Stromal cell of bone marrow (primary cell): ENCODE data around the gene ZNF738.
"Not testable (repeated sequence)": the region's sequence is repeated elsewhere in the genome, so short reads cannot be mapped to it uniquely, and the experiment has no call there.

ENCODE experiments used
- DNase-seq: peaks from one replicate; pipeline ENCODE4 v3.0.0-alpha.2; 2012; ENCODE audit warnings: low read depth

ZNF738 gene

DNA sequence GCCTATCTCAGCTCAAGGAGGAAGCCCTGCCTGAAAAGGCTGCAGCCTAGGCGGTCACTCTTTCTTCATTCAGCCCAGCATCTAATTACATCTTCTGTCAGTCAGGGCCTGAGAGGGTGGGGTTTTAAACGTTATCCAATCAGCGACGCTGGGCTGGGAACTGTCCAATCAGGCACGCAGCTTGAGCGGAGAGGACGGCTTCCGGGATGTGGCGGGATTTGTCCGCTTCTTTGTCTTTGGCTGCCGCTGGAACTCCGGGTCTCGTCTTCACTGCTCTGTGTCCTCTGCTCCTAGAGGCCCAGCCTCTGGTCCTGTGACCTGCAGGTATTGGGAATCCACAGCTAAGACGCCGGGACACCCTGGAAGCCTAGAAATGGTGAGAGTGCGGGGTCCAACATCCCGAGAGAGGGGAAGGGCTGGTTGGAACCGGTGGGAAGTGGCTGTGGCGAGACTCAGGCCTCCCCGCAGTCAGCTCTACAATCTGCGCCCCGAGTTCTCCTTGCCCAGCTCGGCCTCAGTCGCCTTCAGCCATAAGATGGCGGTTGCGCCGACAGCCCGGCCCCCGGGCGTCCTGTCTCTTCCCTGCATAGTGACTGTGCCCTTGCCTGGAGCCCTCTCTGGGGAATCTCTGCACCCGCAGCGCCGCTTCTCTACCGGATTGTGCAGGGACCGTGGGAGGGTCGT, at the start of gene ZNF738:
TSS of gene ZNF738 (plus strand) at position 233 of the 684 bp plus-strand sequence. CDS start at position 374, 141 bp downstream.
- peak; percentile 92 for DNase-seq

DNA sequence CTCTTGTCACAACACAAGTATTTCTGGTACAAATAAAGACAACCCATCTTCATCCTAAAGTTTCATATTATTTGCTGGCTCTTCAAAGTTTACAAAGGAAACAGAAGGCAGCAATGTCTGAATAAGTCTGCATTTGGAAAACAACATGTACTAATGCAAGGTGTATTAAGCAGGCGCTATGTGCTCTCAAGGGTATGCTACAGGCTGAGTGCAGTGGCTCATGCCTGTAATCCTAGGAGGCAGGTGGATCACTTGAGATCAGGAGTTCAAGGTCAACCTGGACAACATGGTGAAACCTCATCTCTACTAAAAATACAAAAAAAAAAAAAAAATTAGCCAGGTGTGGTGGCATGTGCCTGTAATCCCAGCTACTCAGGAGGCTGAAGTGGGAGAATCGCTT, 46.0 kb upstream of the ZNF738 start:
- not testable (repeated sequence) for DNase-seq

DNA sequence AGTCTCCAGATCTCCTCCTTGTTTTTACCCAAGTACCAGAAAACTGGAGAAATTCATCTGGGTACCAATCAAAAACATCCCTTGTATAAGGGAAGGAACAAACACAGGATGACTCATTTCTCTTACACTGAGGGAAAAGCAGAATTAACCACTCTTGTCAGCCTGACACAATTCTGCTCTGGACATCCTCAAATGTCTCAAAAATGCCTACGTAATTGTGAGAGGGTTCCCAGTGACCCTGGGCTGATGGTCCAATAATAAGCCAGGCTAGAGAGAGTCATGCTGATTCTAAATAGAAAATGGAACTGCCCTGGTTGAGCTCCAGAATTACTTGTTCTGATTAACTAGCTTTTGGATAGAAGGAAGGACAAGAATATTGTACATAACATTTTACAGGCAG, 44.1 kb upstream of the ZNF738 start:
- no peak for DNase-seq

DNA sequence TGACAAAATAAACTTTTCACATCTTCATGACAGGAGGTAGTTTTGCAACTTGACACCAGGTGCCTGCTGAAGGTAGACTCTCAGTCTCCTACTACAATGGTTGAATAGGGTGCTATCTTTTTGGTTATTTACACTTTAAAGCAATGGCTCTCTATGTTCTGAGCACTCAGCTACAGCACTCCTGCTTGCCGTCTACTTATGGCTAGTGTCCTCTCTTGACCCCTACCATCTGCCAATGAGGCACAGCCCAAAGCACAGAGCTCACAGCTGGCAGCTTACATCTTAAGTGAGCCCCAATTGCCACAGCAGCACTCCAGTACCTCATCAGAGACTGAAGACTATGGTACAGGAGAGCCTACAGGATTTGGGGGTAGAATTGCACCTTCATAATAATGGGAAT, 41.0 kb upstream of the ZNF738 start:
- DNase-seq: no peak

DNA sequence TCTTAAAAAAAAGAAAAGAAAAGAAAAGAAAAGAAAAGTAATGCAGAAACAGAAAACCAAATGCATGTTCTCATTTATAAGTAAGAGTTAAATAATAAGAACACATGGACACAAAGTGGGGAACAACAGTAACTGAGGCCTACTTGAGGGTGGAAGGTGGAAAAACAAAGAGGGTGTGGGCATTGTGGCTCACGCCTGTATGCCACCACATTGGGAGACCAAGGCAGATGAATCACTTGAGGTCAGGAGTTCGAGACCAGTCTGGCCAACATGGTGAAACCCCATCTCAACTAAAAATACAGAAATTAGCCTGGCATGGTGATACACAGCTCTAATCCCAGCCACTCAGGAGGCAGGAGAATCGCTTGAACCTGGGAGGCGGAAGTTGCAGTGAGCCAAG, 37.7 kb upstream of the ZNF738 start:
- DNase-seq: no peak

DNA sequence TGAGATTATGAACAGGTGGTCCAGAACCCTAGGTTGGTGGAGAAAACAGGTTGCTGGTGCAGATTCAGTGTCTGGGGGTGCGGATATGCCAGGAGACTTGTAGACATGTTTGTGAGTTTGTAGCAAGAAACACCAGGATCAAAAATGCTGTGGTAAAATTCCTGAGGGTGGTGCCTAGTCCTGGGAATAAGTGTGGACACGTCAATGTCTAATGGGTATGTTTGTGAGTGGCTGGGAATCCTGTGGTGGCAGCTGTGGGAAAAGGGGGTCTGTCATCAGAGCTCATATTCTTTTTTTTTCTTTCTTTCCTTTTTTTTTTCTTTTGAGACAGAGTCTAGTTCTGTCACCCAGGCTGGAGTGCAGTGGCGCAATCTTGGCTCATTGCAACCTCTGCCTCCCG, 36.8 kb upstream of the ZNF738 start:
- DNase-seq: no peak

DNA sequence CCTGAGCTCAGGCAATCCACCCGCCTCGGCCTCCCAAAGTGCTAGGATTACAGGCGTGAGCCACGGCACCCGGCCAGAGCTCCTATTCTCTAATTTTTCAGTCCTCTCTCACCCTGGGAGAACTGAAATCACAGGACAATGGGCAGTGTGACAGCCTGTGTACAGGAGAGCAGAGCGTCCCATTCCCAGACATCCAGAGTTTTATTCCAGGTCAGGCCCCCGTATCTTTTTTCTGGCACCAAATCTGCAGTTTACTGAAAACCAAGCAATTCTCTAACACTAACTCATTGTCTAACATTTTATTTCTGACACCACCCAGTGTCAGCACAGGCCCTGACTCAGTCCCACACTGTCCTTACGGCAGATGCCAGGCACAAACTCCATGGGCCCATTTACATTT, 36.3 kb upstream of the ZNF738 start:
- DNase-seq: no peak

DNA sequence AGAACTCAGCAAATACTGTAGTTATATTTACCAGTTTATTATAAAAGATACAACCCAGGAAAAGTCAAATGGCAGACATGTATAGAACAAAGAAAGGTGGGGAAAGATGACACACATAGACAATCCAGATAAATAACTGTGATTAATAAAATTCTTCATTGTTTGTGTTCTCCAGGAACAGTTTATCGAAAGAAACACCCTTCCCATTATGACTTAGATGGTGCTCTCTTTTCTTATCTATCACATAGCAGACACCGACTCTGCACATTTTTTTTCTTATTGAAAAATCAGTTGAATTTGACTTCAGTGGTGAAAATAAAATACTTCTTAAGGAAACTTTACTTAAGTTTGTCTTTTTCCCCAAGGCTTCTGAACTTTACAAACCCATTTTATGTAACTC, 35.8 kb upstream of the ZNF738 start:
- no peak for DNase-seq

DNA sequence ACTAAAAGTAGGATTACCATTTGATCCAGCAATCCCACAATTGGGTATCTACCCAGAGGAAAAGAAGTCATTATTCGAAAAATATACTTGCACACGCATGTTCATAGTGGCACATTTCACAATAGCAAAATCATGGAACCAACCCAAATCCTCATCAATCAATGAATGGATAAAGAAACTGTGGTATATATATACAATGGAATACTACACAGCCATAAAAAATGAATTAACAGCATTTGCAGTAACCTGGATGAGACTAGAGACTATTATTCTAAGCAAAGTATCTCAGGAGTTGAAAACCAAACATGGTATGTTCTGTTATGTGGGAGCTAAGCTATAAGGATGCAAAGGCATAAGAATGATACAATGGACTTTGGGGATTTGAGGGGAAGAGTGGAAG, 32.6 kb upstream of the ZNF738 start:
- no peak for DNase-seq

DNA sequence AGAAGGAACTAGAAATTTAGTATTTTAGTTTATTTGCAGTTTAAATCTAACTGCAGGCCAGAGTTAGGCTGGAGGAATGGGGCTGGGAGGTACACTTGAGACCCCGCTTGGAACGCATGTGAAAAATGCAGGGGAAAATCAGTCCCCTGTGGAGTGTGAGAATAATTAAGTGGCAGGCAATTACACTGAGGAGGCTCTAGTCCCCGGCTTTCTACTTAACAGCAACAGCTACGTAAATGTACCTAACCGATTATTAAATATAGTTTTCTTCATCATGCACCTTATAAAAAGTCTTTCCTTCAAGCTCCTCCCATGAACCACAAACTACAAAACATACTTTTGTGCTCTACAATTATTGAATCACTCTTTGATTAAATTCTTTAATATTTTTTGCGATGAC, 30.4 kb upstream of the ZNF738 start:
- DNase-seq: no peak

DNA sequence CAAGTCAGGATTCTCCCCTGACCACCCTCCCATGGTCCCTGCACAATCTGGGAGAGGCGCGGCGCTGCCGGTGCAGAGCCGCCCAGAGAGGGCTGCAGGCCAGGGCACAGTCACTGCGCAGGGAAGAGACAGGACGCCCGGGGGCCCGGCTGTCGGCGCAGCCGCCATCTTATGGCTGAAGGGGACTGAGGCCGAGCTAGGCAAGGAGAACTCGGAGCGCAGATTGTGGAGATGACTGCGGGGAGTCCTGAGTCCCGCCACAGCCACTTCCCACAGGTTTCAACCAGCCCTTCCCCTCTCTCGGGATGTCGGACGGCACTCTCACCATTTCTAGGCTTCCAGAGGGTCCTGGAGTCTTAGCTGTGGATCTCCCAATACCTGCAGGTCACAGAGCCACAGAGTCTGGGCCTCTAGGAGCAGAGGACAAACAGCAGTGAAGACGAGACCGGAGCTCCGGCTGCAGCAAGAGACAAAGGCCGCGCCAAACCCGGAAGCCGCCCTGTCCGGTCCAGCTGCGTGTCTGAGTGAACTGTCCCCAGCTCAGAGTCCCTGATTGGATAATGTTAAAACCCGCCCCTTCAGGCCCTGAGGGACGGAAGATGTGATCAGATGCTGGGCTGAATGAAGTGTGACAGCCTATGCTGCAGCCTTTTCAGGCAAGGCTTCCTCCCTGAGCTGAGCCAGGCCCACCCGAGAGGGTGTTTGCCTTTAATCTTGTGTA, 29.8 kb upstream of the ZNF738 start, which contains the start of gene ZNF708:
TSS of gene ZNF708 (minus strand) at position 526 of the 721 bp plus-strand sequence. CDS start at position 328, 198 bp downstream.
- DNase-seq: peak; percentile 87

DNA sequence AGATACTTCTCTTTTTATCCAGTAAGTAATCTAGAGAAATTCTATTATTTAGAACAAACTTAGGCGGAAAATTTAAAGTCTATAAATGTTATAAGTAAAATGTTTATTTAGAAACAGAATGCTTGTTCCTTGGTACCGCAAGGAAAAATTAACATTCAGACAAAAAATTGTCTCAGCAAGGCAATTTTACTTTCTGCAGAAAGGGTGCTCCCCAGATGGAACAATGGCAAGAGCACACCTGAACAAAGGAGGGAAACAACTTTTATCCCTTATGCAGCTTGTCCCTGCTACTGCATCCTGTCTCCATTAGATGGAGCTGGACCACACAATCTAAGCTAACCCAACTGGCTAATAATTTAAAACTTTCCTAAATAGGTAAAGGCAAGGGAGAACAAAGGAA, 23.1 kb upstream of the ZNF738 start:
- no peak for DNase-seq

DNA sequence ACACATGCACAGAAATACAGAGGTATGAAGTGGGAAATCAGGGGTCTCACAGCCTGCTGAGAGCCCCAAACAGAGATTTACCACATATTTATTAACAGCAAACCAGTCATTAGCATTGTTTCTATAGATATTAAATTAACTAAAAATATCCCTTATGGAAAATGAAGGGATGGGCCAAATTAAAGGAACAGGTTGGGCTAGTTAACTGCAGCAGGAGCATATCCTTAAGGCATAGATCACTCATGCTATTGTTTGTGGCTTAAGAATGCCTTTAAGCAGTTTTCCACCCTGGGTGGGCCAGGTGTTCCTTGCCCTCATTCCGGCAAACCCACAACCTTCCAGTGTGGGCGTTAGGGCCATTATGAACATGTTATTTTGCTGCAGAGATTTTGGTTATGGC, 14.0 kb upstream of the ZNF738 start:
- not testable (repeated sequence) for DNase-seq

DNA sequence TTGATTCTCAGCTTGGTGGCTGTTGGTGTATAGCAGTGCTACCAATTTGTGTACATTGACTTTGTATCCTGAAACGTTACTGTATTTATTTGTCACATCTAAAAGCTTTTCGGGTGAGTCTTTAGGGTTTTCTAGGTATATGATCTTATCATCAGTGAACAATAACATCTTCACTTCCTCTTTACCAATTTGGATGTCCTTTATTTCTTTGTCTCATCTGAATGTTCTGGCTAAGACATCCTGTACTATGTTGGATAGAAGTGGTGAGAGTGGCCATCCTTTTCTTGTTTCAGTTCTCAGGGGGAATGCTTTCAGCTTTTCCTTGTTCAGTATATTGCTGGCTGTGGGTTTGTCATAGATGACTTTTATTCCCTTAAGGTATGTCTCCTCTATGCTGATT, 6.0 kb upstream of the ZNF738 start:
- DNase-seq: no peak

DNA sequence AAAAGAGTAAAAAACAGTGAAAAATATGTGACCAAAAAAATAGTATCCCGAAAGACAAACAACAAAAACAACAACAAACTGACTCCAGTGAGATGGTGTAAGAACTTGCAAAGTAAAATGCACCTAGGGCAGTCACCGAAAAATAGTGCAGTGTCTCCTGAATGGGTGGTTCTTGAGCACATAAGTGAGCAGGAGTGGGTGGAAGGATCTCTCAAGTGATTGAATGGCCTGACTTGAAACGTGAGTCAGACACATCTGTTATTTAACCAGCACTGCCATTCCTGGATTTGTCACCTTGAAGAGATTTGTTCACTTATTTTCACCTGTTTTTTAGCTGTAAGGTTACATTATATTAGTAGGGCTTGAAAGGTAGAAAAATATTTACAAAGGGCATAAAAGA, 3.5 kb downstream of the ZNF738 start:
- DNase-seq: no peak

DNA sequence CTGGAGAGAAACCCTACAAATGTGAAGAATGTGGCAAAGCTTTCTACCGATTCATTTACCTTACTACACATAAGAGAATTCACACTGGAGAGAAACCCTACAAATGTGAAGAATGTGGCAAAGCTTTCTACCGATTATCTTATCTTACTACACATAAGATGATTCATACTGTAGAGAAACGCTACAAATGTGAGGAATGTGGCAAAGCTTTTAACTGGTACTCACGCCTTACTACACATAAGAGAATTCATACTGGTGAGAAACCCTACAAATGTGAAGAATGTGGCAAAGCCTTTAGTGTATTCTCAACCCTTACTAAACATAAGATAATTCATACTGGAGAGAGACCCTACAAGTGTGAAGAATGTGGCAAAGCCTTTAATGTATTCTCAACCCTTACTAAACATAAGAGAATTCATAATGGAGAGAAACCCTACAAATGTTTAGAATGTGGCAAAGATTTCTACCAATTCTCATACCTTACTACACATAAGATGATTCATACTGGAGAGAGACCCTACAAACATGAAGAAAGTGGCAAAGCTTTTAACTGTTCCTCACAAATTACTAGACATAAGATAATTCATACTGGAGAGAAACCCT, 25.3 kb downstream of the ZNF738 start:
- no peak for DNase-seq

DNA sequence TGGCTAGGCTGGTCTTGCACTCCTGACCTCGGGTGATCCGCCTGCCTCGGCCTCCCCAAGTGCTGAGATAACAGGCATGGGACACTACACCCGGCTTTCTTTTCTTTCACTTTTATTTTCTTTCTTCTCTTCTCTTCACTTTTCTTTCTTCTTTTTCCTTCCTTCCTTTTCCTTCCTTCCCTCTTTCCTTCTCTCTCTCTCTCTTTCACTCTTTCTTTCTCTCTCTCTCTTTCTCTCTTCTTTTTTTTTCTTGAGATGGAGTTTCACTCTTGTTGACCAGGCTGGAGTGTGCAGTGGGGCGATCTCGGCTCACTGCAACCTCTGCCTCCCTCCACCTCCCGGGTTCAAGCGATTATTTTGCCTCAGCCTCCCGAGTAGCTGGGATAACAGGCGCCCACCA, 37.3 kb downstream of the ZNF738 start:
- DNase-seq: no peak

DNA sequence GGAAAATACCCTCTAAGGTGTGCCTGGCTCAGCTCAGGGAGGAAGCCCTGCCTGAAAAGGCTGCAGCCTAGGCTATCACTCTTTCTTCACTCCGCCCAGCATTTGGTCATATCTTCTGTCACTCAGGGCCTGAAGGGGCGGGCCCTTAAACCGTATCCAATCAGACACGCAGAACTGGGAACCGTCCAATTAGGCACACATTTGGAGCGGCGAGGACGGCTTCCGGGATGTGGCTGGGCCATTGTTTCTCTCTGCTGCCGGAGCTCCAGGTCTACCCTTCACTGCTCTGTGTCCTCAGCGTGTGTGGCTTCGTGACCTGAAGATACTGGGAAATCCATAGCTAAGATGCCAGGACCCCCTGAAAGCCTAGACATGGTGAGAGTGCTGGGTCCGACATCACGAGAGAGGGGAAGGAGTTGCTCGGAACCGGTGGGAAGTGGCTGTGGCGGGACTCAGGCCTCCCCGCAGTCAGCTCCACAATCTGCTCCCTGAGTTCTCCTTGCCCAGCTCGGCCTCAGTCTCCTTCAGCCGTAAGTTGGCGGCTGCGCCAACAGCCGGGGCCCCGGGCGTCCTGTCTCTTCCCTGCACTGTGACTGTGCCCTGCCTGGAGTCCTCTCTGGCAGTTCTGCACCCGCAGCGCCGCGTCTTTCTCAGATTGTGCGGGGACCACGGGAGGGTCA, 38.2 kb downstream of the ZNF738 start, which contains the start of gene ZNF493:
TSS of gene ZNF493 (plus strand) at position 241 of the 680 bp plus-strand sequence. CDS start at position 346, 105 bp downstream.
- DNase-seq: peak; percentile 95

DNA sequence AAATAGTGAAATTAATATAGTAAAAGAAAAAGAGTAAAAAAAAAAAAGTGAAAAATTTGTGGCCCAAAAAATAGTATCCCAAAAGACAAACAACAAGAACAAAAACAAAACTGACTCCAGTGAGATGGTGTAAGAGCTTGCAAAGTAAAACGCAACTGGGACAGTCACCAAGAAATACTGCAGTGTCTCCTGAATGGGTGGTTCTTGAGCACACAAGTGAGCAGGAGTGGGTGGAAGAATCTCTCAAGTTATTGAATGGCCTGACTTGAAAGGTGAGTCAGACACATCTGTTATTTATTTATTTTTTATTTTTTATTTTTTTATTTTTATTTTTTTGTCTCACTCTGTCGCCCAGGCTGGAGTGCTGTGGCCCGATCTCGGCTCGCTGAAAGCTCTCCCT, 40.1 kb downstream of the ZNF738 start:
- DNase-seq: no peak

DNA sequence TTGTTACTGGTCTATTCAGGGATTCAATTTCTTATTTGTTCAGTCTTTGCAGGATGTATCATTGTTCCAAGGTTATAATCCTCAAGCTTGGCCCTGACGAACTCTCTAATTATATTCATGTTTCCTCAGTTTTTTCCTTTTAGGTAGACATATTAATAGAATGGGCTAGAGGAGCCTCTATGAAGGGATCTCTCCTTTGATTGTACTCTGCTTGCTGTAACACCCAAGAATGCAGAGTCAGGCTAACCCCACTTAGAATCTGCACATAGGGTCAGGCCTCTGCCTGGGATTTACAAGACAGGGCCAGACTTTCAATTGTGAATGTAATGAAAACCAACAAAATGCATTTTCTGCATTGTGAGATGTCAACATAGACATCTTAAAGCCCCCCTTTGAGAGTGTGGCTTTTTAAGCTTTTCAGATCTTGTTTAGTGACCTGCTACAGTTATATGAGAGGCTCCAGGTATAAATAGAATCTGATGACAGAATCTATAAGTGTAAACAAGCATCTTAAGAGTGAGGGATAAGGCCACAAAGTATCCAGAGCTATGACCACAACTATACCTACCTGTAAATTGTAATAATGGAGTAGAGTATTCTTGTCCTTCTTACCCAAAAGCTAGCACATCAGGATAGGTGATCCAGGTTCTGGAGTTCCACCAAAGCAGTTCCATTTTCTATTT, 43.6 kb downstream of the ZNF738 start:
- DNase-seq: no peak

DNA sequence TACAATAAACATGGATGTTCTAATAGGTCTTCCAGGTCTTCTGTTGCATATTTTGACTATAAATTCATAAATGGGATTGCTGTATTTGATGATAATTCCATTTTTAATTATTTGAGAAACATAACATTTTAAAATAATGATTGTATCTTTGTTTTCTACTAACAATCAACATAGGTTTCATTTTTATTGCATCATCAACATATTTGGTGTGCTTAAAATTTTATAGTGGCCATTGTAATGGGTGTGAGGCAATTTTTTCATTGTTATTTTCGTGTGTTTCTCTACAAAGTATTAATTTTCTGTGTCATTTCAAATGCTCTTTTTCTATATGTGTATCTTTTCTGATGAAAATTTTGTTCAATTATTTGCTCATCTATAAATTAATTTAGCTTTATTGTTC, 51.4 kb downstream of the ZNF738 start:
- DNase-seq: no peak

DNA sequence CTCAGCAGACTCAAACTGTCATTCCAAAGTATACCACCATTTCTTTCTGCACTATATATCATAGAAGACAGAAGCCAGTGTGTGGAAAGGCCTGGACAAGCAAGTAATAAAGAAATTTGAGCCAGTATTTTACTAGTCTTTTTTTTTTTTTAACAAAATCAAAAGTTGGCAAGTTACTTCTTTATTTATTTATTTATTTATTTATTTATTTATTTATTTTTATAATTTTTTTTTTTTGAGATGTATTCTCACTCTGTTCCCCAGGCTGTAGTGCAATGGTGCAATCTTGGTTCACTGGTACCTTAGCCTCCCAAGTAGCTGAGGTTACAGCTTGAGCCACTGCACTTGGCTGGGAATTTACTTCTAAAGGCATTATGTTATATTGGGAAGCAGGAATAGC, 63.4 kb downstream of the ZNF738 start:
- no peak for DNase-seq
